ENCODE results near the gene DNAJB7. TPM values are rescaled to one million over a fixed set of nuclear protein-coding genes. Genes with fewer than 3 reads are reported as not detected.

The DNAJB7 gene
- total RNA-seq = not detected in 2 replicates
- not detected in 2 replicates for polyA plus RNA-seq
- polyA plus RNA-seq (2011; cell fraction: cytosol; rRNA removed) = not detected in 2 replicates
- polyA plus RNA-seq (2011; cell fraction: nucleus; rRNA removed) = not detected in 2 replicates
- 0.07 TPM in 1 of 2 replicates, not detected in the other for polyA plus RNA-seq (2012)
- not detected in 2 replicates for polyA minus RNA-seq
- polyA minus RNA-seq (2011; cell fraction: cytosol; rRNA and poly(A)+ RNA removed) = not detected
- polyA minus RNA-seq (2011; cell fraction: nucleus; rRNA and poly(A)+ RNA removed) = not detected in 2 replicates
- not detected for Bru-seq, nascent RNA
- BruChase-seq, experiment 1, labeled RNA remaining after a 6-hour chase = not detected
- not detected for BruChase-seq, experiment 2, labeled RNA remaining after a 2-hour chase
- long read RNA-seq, partial matches to known transcripts = 0 of 3 reads
- long read RNA-seq, other reads (novel, unspliced or antisense) = 1 of 3 reads

GRCh38 chr22:40862013-40862412 is at the start of gene DNAJB7:
Gene DNAJB7 (minus strand): TSS chr22:40862113. CDS start chr22:40861994, 119 bp downstream.
- Histone ChIP-seq H3K79me2 (ENCODE audit: control insufficient read depth, insufficient read depth, low read length) (peaks cover 28% of the 10 kb centered on the region), H3K27me3 (ENCODE audit: control insufficient read depth in 2 of 2, insufficient read depth in 2 of 2, low read length in 2 of 2) (no peaks in the 10 kb centered on the region), H3K4me1 (ENCODE audit: control insufficient read depth, extremely low read depth, insufficient read depth, low read length) (peaks cover 14% of the 10 kb centered on the region), H3K9me1 (replicated peaks; ENCODE audit: control insufficient read depth, extremely low read depth, insufficient read depth, low read length) (no peaks in the 10 kb centered on the region), H3K36me3 (ENCODE audit: control insufficient read depth in 2 of 2, extremely low read depth in 1 of 2, insufficient read depth in 2 of 2, low read length in 2 of 2) (peaks cover 0 to 2% of the 10 kb centered on the region in 2 experiments), H3K9me3 (replicated peaks; ENCODE audit: control insufficient read depth, insufficient read depth, low read length) (no peaks in the 10 kb centered on the region), H3K27ac (ENCODE audit: insufficient read depth, low read depth, low read length) (no peak within 1 kb of the TSS), H3K4me2 (ENCODE audit: insufficient read depth, low read length) (no peak within 1 kb of the TSS), H4K20me1 (replicated peaks; ENCODE audit: control insufficient read depth, extremely low read depth, insufficient read depth, low read length) (no peaks in the 10 kb centered on the region), H2AFZ (ENCODE audit: low read depth, low read length) (no peak within 1 kb of the TSS), H3K9ac (replicated peaks; ENCODE audit: extremely low read depth, insufficient read depth, low read length) (no peak within 1 kb of the TSS), H3K4me3 (replicated peaks in 1 of 3; ENCODE audit: insufficient read depth in 1 of 3, low read depth in 1 of 3, low read length in 3 of 3) (no peak within 1 kb of the TSS)
- DNase-seq (ENCODE audit: low read depth, low spot score) = no peak
- intact Hi-C loops (cut with micrococcal nuclease) = no loop called here
- ChIA-PET POLR2A (no interaction called here), CTCF (interaction anchor here (0.9 to 1.3 kb wide), 2 partner anchors 16 to 179 kb away, joined by 3 read pairs; no protein-coding TSS in a partner anchor)
- FAIRE-seq = no peak
- dilution Hi-C loops (cut with MboI; ENCODE audit: extremely low pct_ligation_motif_present, low sequenced_read_pairs) = no loop called here
- TF ChIP-seq EZH2 (IDR thresholded peaks at IDR 0.05; ENCODE audit: borderline replicate concordance, low read depth, low read length, severe bottlenecking) (no peak), JUN (IDR thresholded peaks at IDR 0.05; ENCODE audit: borderline replicate concordance, insufficient read depth, insufficient read length, low read depth) (no peak), MYC (IDR thresholded peaks at IDR 0.05; ENCODE audit: low read depth, low read length) (no peak), POLR2A (IDR thresholded peaks at IDR 0.05; ENCODE audit: low read depth, low read length) (no peak), POLR2AphosphoS5 (IDR thresholded peaks at IDR 0.05; ENCODE audit: insufficient read depth, low read depth, low read length) (no peak), GATA2 (IDR thresholded peaks at IDR 0.05; ENCODE audit: insufficient read depth, insufficient read length, low read depth, low read length) (no peak), FOS (IDR thresholded peaks at IDR 0.05; ENCODE audit: borderline replicate concordance, insufficient read depth, low read length) (no peak), CTCF (IDR thresholded peaks at IDR 0.05; ENCODE audit: extremely low read depth in 1 of 2, insufficient read depth in 1 of 2, low read depth in 1 of 2, low read length in 2 of 2) (no peak)
- TF ChIP-seq, protein P1, sequence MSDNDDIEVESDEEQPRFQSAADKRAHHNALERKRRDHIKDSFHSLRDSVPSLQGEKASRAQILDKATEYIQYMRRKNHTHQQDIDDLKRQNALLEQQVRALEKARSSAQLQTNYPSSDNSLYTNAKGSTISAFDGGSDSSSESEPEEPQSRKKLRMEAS (IDR thresholded peaks at IDR 0.05; ENCODE audit: insufficient read depth, insufficient read length) = no peak
- no TSS peak for BruUV-seq (replicated peaks)
